Stimulated activated CD4-positive, alpha-beta T cell treated with anti-CD3 and anti-CD28 coated beads, TNF-alpha, amount 100 ng/mL, for 4 hours (primary cell): Measurements from ENCODE around the gene PLEKHG4.

Experiments used
- DNase-seq, 3 experiments: peaks; one replicate each; pipeline ENCODE4 v3.0.0-alpha.2; 2020; ENCODE audit warnings: low read depth in 3 of 3

PLEKHG4 gene

GRCh38 chr16:67279296-67280089 lies at the start of gene PLEKHG4:
TSS of gene PLEKHG4 (plus strand) at chr16:67279532. CDS start at chr16:67280045, 513 bp downstream.
- DNase-seq, result peak in 2 of 3 experiments; percentile 61 to 72

DNA sequence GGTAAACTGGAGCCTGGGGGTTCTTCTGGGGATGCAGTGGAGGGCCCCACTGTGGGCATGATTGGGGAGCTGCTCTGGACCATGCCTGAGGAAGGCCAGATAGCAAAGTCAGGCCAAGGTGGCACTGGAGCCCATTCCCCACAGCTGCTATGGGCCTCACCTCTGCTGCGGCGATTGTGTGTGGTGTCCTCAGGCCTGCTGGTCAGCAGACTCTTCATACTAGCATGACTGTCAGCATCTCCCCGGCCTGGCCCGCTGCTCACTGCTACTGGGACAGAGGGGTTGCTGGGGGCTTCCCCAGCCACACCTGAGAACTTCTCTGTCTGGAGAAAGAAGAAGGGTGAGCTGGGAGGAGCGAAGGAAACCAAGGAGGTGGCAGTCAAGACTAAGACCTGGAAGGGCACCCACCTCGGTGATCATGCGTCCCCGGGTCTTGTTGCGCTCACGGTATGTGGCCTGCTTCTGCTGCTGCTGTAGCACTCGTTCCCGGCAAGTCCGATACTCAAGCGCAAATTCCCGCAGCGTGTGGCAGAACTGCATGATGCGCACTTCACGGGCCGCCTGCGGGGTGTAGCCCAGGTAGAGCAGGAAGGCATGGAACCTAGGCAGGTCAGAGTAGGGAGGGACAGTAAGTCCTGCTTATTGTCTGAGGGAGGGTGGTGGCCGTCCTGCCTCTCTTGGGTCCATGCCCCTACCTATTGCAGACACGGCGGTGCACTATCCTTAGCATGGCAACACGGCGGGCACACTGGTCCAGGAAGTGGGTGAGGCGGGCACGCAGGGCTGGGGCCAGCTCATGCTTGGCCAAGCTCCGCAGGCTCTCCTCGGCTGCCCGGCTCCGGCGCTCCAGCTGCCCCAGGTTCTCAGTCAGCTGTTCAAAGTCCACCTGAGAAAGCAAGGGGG lies 49.2 kb upstream of the PLEKHG4 start:
- DNase-seq, result no peak

DNA sequence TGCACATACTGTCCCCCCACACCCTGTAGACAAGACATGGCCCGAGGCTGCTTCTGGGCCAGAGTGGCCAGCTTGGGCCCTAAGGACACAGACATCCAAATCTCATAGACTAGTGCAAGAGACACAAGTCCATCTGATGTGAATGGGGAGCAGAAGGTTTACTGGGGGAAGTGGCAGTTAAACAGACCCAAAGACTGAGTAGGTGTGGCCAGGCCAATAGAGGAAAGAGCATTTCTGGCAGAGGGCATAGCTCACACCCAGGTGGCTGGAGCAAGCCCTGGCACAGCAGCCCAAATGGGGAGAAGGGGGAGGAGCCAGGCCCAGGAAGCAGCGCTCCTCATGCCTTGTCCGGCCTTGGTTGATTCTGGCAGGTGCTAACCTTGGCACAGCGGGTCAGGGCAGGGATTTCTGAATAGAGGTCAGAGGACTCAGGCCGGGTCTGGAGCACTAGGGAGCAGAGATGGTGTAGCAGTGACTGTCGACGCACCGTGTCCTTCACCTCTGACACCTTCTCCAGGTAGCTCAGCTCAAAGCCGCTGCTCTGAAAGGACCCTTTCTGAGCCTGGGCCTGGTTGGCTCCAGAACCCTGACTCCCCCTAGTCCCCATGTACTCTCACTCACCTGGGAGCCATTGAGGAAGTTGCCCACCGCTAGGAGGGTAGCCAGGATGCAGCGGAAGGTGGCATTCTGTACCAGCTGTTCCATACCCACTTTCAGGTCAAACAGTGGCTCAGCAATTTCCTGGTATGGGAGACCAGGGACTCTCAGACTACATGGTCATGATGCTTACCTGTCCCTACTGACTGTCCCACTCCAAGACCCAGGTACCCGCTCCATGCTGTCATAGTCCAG lies 48.3 kb upstream of the PLEKHG4 start:
- DNase-seq, result no peak

- no peak for DNase-seq
These were observed 45.7 kb upstream of the PLEKHG4 start for GRCh38 chr16:67233596-67233995.

- DNase-seq, result no peak
These were observed 45.1 kb upstream of the PLEKHG4 start for GRCh38 chr16:67234180-67234597.

- DNase-seq, result peak in 1 of 3 experiments; percentile 29
These were observed 43.3 kb upstream of the PLEKHG4 start for GRCh38 chr16:67235816-67236562.

DNA sequence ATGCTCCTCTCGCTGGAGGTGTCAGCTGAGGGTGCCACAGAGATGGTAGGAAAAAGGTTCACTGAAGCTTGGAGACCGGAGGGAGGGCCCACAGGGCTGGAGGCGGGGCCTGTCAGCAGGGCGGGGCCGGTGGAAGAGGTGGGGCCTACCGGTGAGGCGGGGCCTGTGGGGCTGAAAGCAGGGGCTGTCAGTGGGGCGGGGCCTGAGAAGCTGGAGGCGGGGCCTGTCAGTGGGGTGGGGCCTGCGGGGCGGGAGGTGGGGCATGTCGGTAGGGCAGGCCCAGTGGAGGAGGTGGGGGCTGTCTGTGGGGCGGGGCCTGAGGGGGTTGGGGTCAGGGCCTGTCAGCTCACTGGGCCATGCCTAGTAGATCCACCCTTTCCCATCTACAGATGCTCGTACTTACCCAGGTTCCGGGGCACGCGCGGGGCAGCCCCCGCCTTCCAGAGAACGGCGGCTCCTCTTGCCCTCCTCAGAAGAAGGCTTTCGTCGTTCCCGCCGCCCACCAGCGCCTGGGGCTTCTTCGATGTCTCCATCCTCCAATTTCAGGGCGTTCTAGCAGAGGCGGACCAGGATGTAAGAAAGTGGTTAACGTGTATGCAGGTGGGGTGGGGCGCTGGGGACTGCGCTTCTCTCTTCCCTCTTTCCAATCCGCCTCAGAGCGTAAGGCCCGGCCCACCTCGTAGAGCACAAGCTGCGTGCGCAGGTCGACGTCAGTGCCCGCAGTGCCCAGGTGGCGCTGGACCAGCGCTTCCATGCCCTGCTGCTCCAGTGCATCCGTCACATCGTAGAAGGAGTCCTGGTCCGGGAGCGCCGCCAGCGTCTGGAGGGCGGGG lies 42.6 kb upstream of the PLEKHG4 start:
- peak in 1 of 3 experiments; percentile 64 for DNase-seq

GRCh38 chr16:67237396-67238277 lies 41.7 kb upstream of the PLEKHG4 start:
- no peak for DNase-seq

DNA sequence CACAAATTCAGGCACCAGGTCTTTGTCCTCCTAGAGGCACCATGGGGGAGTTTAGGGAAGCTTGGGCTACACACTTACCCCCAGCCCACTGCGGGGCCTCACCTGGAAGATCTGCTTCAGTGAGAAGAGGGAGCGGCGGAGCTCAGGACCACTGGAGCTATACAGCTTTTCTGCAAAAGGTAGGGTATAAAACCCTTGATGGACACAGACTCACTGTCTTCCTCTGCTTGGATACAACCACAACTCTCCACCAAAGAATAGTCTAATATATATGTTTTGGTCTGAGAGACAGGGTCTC lies 41.1 kb upstream of the PLEKHG4 start:
- DNase-seq, result no peak

GRCh38 chr16:67238806-67239470 lies 40.4 kb upstream of the PLEKHG4 start:
- no peak for DNase-seq

DNA sequence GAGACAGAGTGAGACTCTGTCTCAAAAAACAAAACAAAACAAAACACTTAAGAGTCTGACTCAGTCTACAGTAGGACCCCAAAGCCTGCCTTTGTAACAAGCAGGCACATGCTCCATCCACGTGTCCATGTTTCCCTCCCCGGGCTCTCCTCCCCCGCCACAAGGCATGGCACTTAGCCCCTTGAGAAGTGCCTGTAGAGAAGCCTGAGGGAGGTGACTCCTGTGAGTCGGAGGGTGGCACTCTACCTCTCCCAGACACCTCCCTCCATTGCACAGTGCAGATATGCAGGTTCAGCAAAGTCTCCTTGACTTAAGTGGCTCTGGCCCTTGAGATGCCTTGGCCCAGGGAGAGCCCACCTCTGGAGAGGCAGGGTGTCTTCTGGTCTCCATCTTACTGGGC lies 38.8 kb upstream of the PLEKHG4 start:
- no peak for DNase-seq

DNA sequence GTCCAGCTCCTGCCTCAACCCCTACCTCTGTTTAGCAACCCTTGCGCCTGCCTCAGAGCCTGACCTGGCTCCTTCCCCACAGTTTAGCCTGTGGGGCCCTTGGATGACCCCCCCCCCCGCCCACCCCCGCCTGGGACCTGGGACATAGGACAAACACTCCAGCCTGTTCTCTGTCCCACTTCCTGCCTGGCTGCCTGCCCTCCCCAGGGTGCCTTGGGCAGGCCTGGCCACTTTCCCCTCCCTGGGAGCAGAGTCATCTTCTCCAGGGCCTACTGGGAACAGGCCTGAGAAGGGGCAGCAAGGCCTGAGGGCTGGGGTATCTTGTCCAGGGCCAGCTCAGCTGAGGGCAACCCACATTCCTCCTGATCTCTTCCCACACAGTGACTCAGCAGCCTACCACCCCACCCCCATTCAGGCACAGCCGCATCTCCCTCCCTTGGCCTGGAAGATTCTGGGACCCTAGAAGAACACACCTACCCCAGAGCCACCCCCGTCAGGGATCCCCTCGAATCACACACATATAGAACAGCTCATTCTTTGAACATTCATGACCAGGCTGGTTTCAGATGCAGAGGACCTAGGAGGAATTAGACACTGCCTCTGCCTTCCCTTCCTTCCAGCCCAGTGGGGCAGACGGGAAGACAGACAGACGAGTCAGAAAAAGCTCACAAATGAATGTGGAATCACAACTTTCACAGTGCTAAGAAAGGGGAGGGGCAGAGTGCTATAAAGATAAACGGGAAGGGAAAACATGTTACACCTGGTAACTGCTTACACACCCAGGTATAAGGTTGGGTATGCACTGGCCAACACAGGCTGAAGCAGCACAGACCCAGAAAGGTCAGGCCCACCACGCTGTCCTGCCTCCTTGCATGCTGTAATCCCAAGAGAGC lies 38.1 kb upstream of the PLEKHG4 start:
- DNase-seq, result no peak

DNA sequence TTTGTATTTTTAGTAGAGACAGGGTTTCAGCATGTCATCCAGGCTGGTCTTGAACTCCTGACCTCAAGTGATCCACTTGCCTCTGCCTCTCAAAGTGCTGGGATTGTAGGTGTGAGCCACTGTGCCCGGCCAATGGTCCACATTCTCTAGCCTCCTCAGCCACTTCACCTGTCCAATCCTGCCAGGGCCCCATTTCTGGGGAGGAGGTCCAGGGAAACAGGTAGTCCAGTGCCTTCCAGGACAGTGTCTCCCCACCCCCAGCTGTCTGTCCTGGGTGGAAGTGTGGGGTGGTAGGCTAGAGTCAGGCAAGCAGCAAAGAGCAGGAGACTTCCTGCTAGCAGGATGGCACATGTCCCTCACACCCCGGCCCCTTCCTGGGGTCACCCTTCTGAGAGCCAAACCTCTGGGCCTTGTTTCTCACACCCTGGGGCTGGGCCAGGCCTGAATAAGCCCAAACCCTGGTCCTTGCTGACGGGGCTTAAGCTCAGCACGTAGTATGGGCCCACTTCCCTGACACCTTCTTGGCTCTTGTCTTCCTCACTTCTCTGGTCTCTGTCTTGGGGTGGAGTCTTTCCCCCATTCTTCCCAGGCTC lies 37.1 kb upstream of the PLEKHG4 start:
- no peak for DNase-seq

DNA sequence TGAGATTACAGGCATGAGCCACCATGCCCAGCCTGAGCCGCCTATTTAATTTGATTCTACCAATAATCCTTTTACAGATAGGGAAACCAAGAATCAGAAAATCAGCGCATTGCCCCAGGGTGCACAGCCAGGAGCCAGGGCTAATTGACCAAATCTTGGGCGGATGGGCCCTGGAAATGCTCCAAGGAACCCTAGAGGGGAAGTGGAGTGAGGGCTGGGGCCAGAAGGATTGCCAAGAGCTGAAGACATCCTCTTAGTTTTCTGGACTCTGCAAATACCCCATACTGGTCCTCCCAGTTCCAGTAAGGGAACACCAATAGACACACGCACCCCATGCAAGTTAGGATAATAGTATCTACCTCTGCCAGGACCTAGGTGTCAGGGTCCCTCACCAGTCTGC lies 35.9 kb upstream of the PLEKHG4 start:
- no peak for DNase-seq

DNA sequence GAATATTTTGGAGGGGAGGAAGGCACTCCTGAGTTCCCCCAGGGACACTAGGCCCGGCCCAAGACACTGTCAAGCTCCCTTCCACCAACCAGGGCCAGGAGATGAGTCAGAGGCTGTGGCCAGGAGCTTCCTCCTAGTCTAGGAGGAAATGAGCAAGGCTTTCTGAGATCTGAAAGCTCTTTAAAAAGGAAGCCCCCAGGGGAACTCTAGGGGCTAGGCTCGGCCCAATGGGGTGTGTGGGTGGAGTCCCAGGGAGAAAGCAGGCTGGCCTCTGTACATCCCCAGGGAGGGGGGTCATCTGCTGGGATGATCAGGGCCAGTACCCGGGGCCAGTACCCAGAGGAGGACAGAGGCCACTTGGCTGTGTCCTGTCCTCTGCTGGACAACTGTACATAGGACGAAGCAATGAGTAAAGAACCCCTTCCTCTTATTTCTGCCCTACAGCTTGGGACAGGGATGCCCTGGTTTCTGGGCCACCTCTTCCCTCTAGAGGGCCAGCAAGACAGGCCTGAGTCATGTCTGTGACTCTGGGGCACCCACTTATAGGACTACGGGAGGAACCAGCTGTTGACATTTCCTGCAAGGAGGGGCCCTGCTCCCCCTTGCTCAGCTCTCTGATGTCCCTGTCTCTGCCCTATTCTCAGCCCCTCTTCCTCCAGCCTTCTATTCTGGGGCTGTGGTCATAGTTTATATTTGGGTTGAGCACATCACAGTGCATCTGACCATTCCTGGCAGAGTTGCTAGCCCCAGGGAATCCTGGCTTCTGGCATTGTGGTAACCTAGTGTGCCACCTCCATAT lies 34.7 kb upstream of the PLEKHG4 start:
- DNase-seq, result peak; percentile 44 to 69 (median 56)

GRCh38 chr16:67245186-67245585 lies 34.1 kb upstream of the PLEKHG4 start:
- no peak for DNase-seq
